ENCODE measurements around the gene AMH. TPM values are rescaled to one million over a fixed set of nuclear protein-coding genes. Genes with fewer than 3 reads are reported as not detected.
A peak's percentile ranks its signal among the peaks of the same experiment; 100 is the strongest.

The AMH gene
- total and polyA plus RNA-seq, 5 donors from 2014 or later, result 3.5 TPM; not detected in 4

GRCh38 chr19:2239173-2239572, 9.9 kb upstream of the AMH start:
- H3K9me3 Mint-ChIP-seq, result no peaks in the 10 kb centered on the region
- peak overlapping the region; percentile 96 to 99 (median 98) for H3K27ac Mint-ChIP-seq
- H3K4me3 Mint-ChIP-seq, result peak overlapping the region; percentile 92 to 100 (median 96)
- peaks cover 77% of the 10 kb centered on the region for H3K4me1 ChIP-seq (ENCODE audit: control insufficient read depth, insufficient read depth, low read length, poor library complexity, severe bottlenecking)
- DNase-seq, result no peak
- H3K27me3 ChIP-seq (ENCODE audit: control insufficient read depth, insufficient read depth, low read length), result no peaks in the 10 kb centered on the region
- H3K36me3 ChIP-seq (ENCODE audit: control insufficient read depth, insufficient read depth, low read length), result peaks cover 17% of the 10 kb centered on the region
- no peaks in the 10 kb centered on the region for H3K9me3 ChIP-seq (ENCODE audit: control insufficient read depth in 2 of 2, low read length in 2 of 2)
- H3K4me1 Mint-ChIP-seq, result peaks cover 15 to 78% (median 53%) of the 10 kb centered on the region in 4 donors
- peaks cover 16% of the 10 kb centered on the region for H3K36me3 Mint-ChIP-seq
- H3K27ac ChIP-seq (ENCODE audit: insufficient read depth, low read length, poor library complexity, severe bottlenecking), result peak overlapping the region; percentile 99
- H3K4me3 ChIP-seq (ENCODE audit: low read depth, low read length), result peak overlapping the region; percentile 84
- peaks cover 13% of the 10 kb centered on the region for H3K27me3 Mint-ChIP-seq
- no peak for ATAC-seq (ENCODE audit: low read depth in 2 of 2)

- H3K4me1 Mint-ChIP-seq, result peaks cover 15 to 69% (median 48%) of the 10 kb centered on the region in 4 donors
- H3K9me3 Mint-ChIP-seq, result no peaks in the 10 kb centered on the region
- peaks cover 72% of the 10 kb centered on the region for H3K4me1 ChIP-seq (ENCODE audit: control insufficient read depth, insufficient read depth, low read length, poor library complexity, severe bottlenecking)
- H3K4me3 Mint-ChIP-seq, result peak overlapping the region; percentile 92 to 100 (median 96)
- H3K36me3 Mint-ChIP-seq, result peaks cover 16% of the 10 kb centered on the region
- peaks cover 26% of the 10 kb centered on the region for H3K36me3 ChIP-seq (ENCODE audit: control insufficient read depth, insufficient read depth, low read length)
- peak overlapping the region; percentile 96 to 99 (median 98) for H3K27ac Mint-ChIP-seq
- H3K27me3 Mint-ChIP-seq, result peaks cover 13% of the 10 kb centered on the region
- ATAC-seq (ENCODE audit: low read depth in 2 of 2) (no peak), DNase-seq (peak in 2 of 3 donors; percentile 38 to 76)
- peak overlapping the region; percentile 99 for H3K27ac ChIP-seq (ENCODE audit: insufficient read depth, low read length, poor library complexity, severe bottlenecking)
- no peaks in the 10 kb centered on the region for H3K9me3 ChIP-seq (ENCODE audit: control insufficient read depth in 2 of 2, low read length in 2 of 2)
- H3K4me3 ChIP-seq (ENCODE audit: low read depth, low read length), result peak overlapping the region; percentile 84
- H3K27me3 ChIP-seq (ENCODE audit: control insufficient read depth, insufficient read depth, low read length), result no peaks in the 10 kb centered on the region
These were observed 9.1 kb upstream of the AMH start for GRCh38 chr19:2239771-2240770.

GRCh38 chr19:2240881-2241760, 8.0 kb upstream of the AMH start:
- peak overlapping the region; percentile 92 to 100 (median 96) for H3K4me3 Mint-ChIP-seq
- peak overlapping the region; percentile 55 to 99 (median 89) for H3K27ac Mint-ChIP-seq
- Histone ChIP-seq H3K27ac (ENCODE audit: insufficient read depth, low read length, poor library complexity, severe bottlenecking) (peak overlapping the region; percentile 99), H3K36me3 (ENCODE audit: control insufficient read depth, insufficient read depth, low read length) (peaks cover 36% of the 10 kb centered on the region), H3K9me3 (ENCODE audit: control insufficient read depth in 2 of 2, low read length in 2 of 2) (no peaks in the 10 kb centered on the region), H3K27me3 (ENCODE audit: control insufficient read depth, insufficient read depth, low read length) (no peaks in the 10 kb centered on the region), H3K4me1 (ENCODE audit: control insufficient read depth, insufficient read depth, low read length, poor library complexity, severe bottlenecking) (peaks cover 67% of the 10 kb centered on the region), H3K4me3 (ENCODE audit: low read depth, low read length) (peak overlapping the region; percentile 84)
- peaks cover 16% of the 10 kb centered on the region for H3K36me3 Mint-ChIP-seq
- DNase-seq (no peak), ATAC-seq (ENCODE audit: low read depth in 2 of 2) (no peak)
- peaks cover 15 to 67% (median 46%) of the 10 kb centered on the region in 4 donors for H3K4me1 Mint-ChIP-seq
- H3K9me3 Mint-ChIP-seq, result no peaks in the 10 kb centered on the region
- peaks cover 13% of the 10 kb centered on the region for H3K27me3 Mint-ChIP-seq

GRCh38 chr19:2242092-2242537, 7.0 kb upstream of the AMH start:
- no peaks in the 10 kb centered on the region for H3K9me3 Mint-ChIP-seq
- H3K4me3 ChIP-seq (ENCODE audit: low read depth, low read length), result no peak overlapping the region
- H3K4me3 Mint-ChIP-seq, result peak overlapping the region in 2 of 4 donors; percentile 24 to 46
- peaks cover 10% of the 10 kb centered on the region for H3K36me3 Mint-ChIP-seq
- H3K27ac Mint-ChIP-seq, result peak overlapping the region in 2 of 3 donors; percentile 43 to 60
- H3K4me1 Mint-ChIP-seq, result peaks cover 15 to 61% (median 41%) of the 10 kb centered on the region in 4 donors
- no peak for DNase-seq
- peaks cover 46% of the 10 kb centered on the region for H3K36me3 ChIP-seq (ENCODE audit: control insufficient read depth, insufficient read depth, low read length)
- no peaks in the 10 kb centered on the region for H3K27me3 ChIP-seq (ENCODE audit: control insufficient read depth, insufficient read depth, low read length)
- H3K9me3 ChIP-seq (ENCODE audit: control insufficient read depth in 2 of 2, low read length in 2 of 2), result no peaks in the 10 kb centered on the region
- no peak overlapping the region for H3K27ac ChIP-seq (ENCODE audit: insufficient read depth, low read length, poor library complexity, severe bottlenecking)
- no peak for ATAC-seq (ENCODE audit: low read depth in 2 of 2)
- H3K27me3 Mint-ChIP-seq, result peaks cover 13% of the 10 kb centered on the region
- peaks cover 63% of the 10 kb centered on the region for H3K4me1 ChIP-seq (ENCODE audit: control insufficient read depth, insufficient read depth, low read length, poor library complexity, severe bottlenecking)

- peak overlapping the region in 3 of 4 donors; percentile 24 to 56 (median 54) for H3K4me3 Mint-ChIP-seq
- Histone ChIP-seq H3K27me3 (ENCODE audit: control insufficient read depth, insufficient read depth, low read length) (no peaks in the 10 kb centered on the region), H3K9me3 (ENCODE audit: control insufficient read depth in 2 of 2, low read length in 2 of 2) (no peaks in the 10 kb centered on the region), H3K4me3 (ENCODE audit: low read depth, low read length) (no peak overlapping the region), H3K36me3 (ENCODE audit: control insufficient read depth, insufficient read depth, low read length) (peaks cover 51% of the 10 kb centered on the region), H3K4me1 (ENCODE audit: control insufficient read depth, insufficient read depth, low read length, poor library complexity, severe bottlenecking) (peaks cover 56% of the 10 kb centered on the region), H3K27ac (ENCODE audit: insufficient read depth, low read length, poor library complexity, severe bottlenecking) (no peak overlapping the region)
- peak overlapping the region in 2 of 3 donors; percentile 60 to 82 for H3K27ac Mint-ChIP-seq
- no peak for ATAC-seq (ENCODE audit: low read depth in 2 of 2)
- H3K36me3 Mint-ChIP-seq, result peaks cover 10% of the 10 kb centered on the region
- peaks cover 15 to 55% (median 37%) of the 10 kb centered on the region in 4 donors for H3K4me1 Mint-ChIP-seq
- DNase-seq, result no peak
- H3K9me3 Mint-ChIP-seq, result no peaks in the 10 kb centered on the region
- H3K27me3 Mint-ChIP-seq, result peaks cover 13% of the 10 kb centered on the region
These were observed 6.3 kb upstream of the AMH start for GRCh38 chr19:2242816-2243215.

GRCh38 chr19:2243274-2244124, 5.6 kb upstream of the AMH start:
- Mint-ChIP-seq H3K9me3 (no peaks in the 10 kb centered on the region), H3K36me3 (peaks cover 6% of the 10 kb centered on the region), H3K4me3 (peak overlapping the region in 1 of 4 donors; percentile 15), H3K27ac (no peak overlapping the region), H3K4me1 (peaks cover 11 to 48% (median 31%) of the 10 kb centered on the region in 4 donors), H3K27me3 (peaks cover 9% of the 10 kb centered on the region)
- no peak for DNase-seq
- no peak overlapping the region for H3K27ac ChIP-seq (ENCODE audit: insufficient read depth, low read length, poor library complexity, severe bottlenecking)
- ATAC-seq (ENCODE audit: low read depth in 2 of 2), result no peak
- H3K4me1 ChIP-seq (ENCODE audit: control insufficient read depth, insufficient read depth, low read length, poor library complexity, severe bottlenecking), result peaks cover 49% of the 10 kb centered on the region
- H3K27me3 ChIP-seq (ENCODE audit: control insufficient read depth, insufficient read depth, low read length), result no peaks in the 10 kb centered on the region
- H3K4me3 ChIP-seq (ENCODE audit: low read depth, low read length), result no peak overlapping the region
- H3K36me3 ChIP-seq (ENCODE audit: control insufficient read depth, insufficient read depth, low read length), result peaks cover 51% of the 10 kb centered on the region
- no peaks in the 10 kb centered on the region for H3K9me3 ChIP-seq (ENCODE audit: control insufficient read depth in 2 of 2, low read length in 2 of 2)

GRCh38 chr19:2244125-2244411, 5.1 kb upstream of the AMH start:
- Histone ChIP-seq H3K4me3 (ENCODE audit: low read depth, low read length) (no peak overlapping the region), H3K4me1 (ENCODE audit: control insufficient read depth, insufficient read depth, low read length, poor library complexity, severe bottlenecking) (peaks cover 43% of the 10 kb centered on the region), H3K27ac (ENCODE audit: insufficient read depth, low read length, poor library complexity, severe bottlenecking) (no peak overlapping the region), H3K36me3 (ENCODE audit: control insufficient read depth, insufficient read depth, low read length) (peaks cover 51% of the 10 kb centered on the region), H3K9me3 (ENCODE audit: control insufficient read depth in 2 of 2, low read length in 2 of 2) (no peaks in the 10 kb centered on the region), H3K27me3 (ENCODE audit: control insufficient read depth, insufficient read depth, low read length) (no peaks in the 10 kb centered on the region)
- H3K27me3 Mint-ChIP-seq, result peaks cover 8% of the 10 kb centered on the region
- ATAC-seq (ENCODE audit: low read depth in 2 of 2) (no peak), DNase-seq (no peak)
- H3K27ac Mint-ChIP-seq, result no peak overlapping the region
- H3K4me1 Mint-ChIP-seq, result peaks cover 8 to 42% (median 27%) of the 10 kb centered on the region in 4 donors
- H3K4me3 Mint-ChIP-seq, result peak overlapping the region in 1 of 4 donors; percentile 15
- H3K9me3 Mint-ChIP-seq, result no peaks in the 10 kb centered on the region
- peaks cover 3% of the 10 kb centered on the region for H3K36me3 Mint-ChIP-seq
